CD4-positive, alpha-beta T cell (primary cell): ENCODE results near the gene KIAA1671. TPM values are rescaled to one million over a fixed set of nuclear protein-coding genes. Genes with fewer than 3 reads are reported as not detected.

Experiments used
- ATAC-seq: fragments of 200-7000 bp; cut with Tn5 transposase; one replicate; pipeline ENCODE4 v1.10.0; 2022; ENCODE audit warnings: mild to moderate bottlenecking; ENCODE audit not compliant: poor library complexity
- CTCF ChIA-PET: fragments of 350-600 bp; sonication (Branson Sonifier 250); formaldehyde crosslinking; loops from one replicate; lab custom pipeline; 2021; ENCODE audit warnings: antibody characterized with exemption, inconsistent platforms; lab: Charles Lee
- POLR2A ChIA-PET: fragments of 350-600 bp; sonication (Branson Sonifier 250); formaldehyde crosslinking; loops from one replicate; lab custom pipeline; 2021; ENCODE audit warnings: antibody characterized with exemption, inconsistent platforms; lab: Charles Lee
- DNase-seq, 14 experiments: peaks; one replicate each; pipeline ENCODE4 v3.0.0-alpha.2; 2013 to 2020; ENCODE audit warnings: mixed read lengths in 2 of 14
- H3K27ac ChIP-seq, 2 donors: one replicate each; pipeline versions ENCODE4 v1.5.1 to v1.7.0; 2013; ENCODE audit warnings: low read length in 2 of 2, low read depth in 1 of 2, mild to moderate bottlenecking in 1 of 2
- H3K27me3 ChIP-seq, 2 experiments: 1 replicate in 1 of 2; 2 replicates in 1 of 2; pipeline versions ENCODE4 v1.6.1 to v1.7.0; 2013; ENCODE audit warnings: low read length in 2 of 2, control low read depth in 1 of 2, mild to moderate bottlenecking in 1 of 2, moderate library complexity in 1 of 2; ENCODE audit not compliant: insufficient read depth in 2 of 2, control insufficient read depth in 1 of 2
- H3K36me3 ChIP-seq: one replicate; pipeline ENCODE4 v1.6.1; 2013; ENCODE audit warnings: low read length, control low read depth; ENCODE audit not compliant: insufficient read depth
- H3K4me1 ChIP-seq: one replicate; pipeline ENCODE4 v1.6.1; 2013; ENCODE audit warnings: low read length, control low read depth; ENCODE audit not compliant: insufficient read depth
- H3K4me3 ChIP-seq: one replicate; pipeline ENCODE4 v1.5.1; 2013; ENCODE audit warnings: mild to moderate bottlenecking, low read length, moderate library complexity
- H3K9me3 ChIP-seq, 2 experiments: 1 replicate in 1 of 2; 2 replicates in 1 of 2; pipeline versions ENCODE4 v1.6.1 to v1.7.0; 2013; ENCODE audit warnings: low read length in 2 of 2, mild to moderate bottlenecking in 2 of 2, control low read depth in 1 of 2, moderate library complexity in 1 of 2; ENCODE audit not compliant: control insufficient read depth in 1 of 2, insufficient read depth in 1 of 2
- H3K27ac Mint-ChIP-seq: one replicate; pipeline ENCODE4 v1.8.0; 2020; ENCODE audit warnings: mixed read lengths
- H3K27me3 Mint-ChIP-seq: one replicate; pipeline ENCODE4 v1.8.0; 2021; ENCODE audit warnings: mixed read lengths
- H3K36me3 Mint-ChIP-seq: one replicate; pipeline ENCODE4 v1.8.0; 2021; ENCODE audit warnings: low read depth, mixed read lengths
- H3K4me1 Mint-ChIP-seq: one replicate; pipeline ENCODE4 v1.8.0; 2021; ENCODE audit warnings: low read depth, mixed read lengths
- H3K4me3 Mint-ChIP-seq: one replicate; pipeline ENCODE4 v1.8.0; 2020; ENCODE audit warnings: mild to moderate bottlenecking, mixed read lengths
- H3K9me3 Mint-ChIP-seq: one replicate; pipeline ENCODE4 v1.8.0; 2020; ENCODE audit warnings: mixed read lengths
- CTCF ChIP-seq: fragments of 200-600 bp; IDR thresholded peaks from one replicate; pipeline ENCODE4 v1.8.0; 2022; ENCODE audit warnings: antibody characterized with exemption, mild to moderate bottlenecking
- intact Hi-C, 2 experiments: fragments of 100-400 bp; cut with DNase I in 1 of 2; cut with micrococcal nuclease in 1 of 2; formaldehyde crosslinking; loops; one replicate each; pipeline versions ENCODE4 v1.15.1 to v1.9.0; 2023 to 2025; cut with DNase I, micrococcal nuclease
- total RNA-seq, 174 experiments: library from RNA in 2 of 174; stranded (reverse) in 2 of 174; gene quantifications; one replicate each; pipeline ENCODE4 v1.2.3 and lab custom pipeline; 2021 to 2026

Gene KIAA1671
- total RNA-seq, 2 experiments from 2014 or later: 2.6 to 2.9 TPM

GRCh38 chr22:24920029-24920428 is 32.5 kb upstream of the KIAA1671 start:
- Mint-ChIP-seq H3K4me1 (no peaks in the 10 kb centered on the region), H3K27ac (no peak overlapping the region), H3K9me3 (no peaks in the 10 kb centered on the region), H3K36me3 (no peaks in the 10 kb centered on the region), H3K27me3 (no peaks in the 10 kb centered on the region), H3K4me3 (no peak overlapping the region)
- Histone ChIP-seq H3K27me3 (no peaks in the 10 kb centered on the region), H3K4me3 (no peak overlapping the region), H3K36me3 (no peaks in the 10 kb centered on the region), H3K4me1 (no peaks in the 10 kb centered on the region), H3K9me3 (no peaks in the 10 kb centered on the region), H3K27ac (no peak overlapping the region)
- ATAC-seq: no peak
- POLR2A ChIA-PET: no interaction called here
- TF ChIP-seq CTCF: no peak
- CTCF ChIA-PET: no interaction called here
- intact Hi-C loops: loop anchor here in 1 of 2 experiments (1.0 kb wide), 1 partner anchor 44 kb away; no protein-coding TSS in a partner anchor
- DNase-seq: no peak

GRCh38 chr22:24925586-24926427 is 26.7 kb upstream of the KIAA1671 start:
- ChIA-PET CTCF (no interaction called here), POLR2A (no interaction called here)
- H3K4me3 Mint-ChIP-seq: no peak overlapping the region
- no peaks in the 10 kb centered on the region for H3K36me3 Mint-ChIP-seq
- intact Hi-C loops: no loop called here
- TF ChIP-seq CTCF: no peak
- no peaks in the 10 kb centered on the region for H3K4me1 ChIP-seq
- no peak for DNase-seq
- H3K9me3 Mint-ChIP-seq: no peaks in the 10 kb centered on the region
- H3K27me3 ChIP-seq: no peaks in the 10 kb centered on the region
- no peaks in the 10 kb centered on the region for H3K9me3 ChIP-seq
- H3K27ac ChIP-seq: no peak overlapping the region
- peaks cover 13% of the 10 kb centered on the region for H3K27me3 Mint-ChIP-seq
- H3K4me1 Mint-ChIP-seq: no peaks in the 10 kb centered on the region
- no peak overlapping the region for H3K27ac Mint-ChIP-seq
- no peaks in the 10 kb centered on the region for H3K36me3 ChIP-seq
- no peak overlapping the region for H3K4me3 ChIP-seq
- no peak for ATAC-seq

- no peaks in the 10 kb centered on the region for H3K36me3 ChIP-seq
- intact Hi-C loops: no loop called here
- no peaks in the 10 kb centered on the region for H3K4me1 Mint-ChIP-seq
- no peak for TF ChIP-seq CTCF
- H3K4me3 ChIP-seq: no peak overlapping the region
- ATAC-seq (no peak), DNase-seq (no peak)
- no peaks in the 10 kb centered on the region for H3K36me3 Mint-ChIP-seq
- no peaks in the 10 kb centered on the region for H3K9me3 ChIP-seq
- H3K4me3 Mint-ChIP-seq: no peak overlapping the region
- CTCF ChIA-PET: no interaction called here
- H3K27ac ChIP-seq: no peak overlapping the region
- H3K4me1 ChIP-seq: no peaks in the 10 kb centered on the region
- no peaks in the 10 kb centered on the region for H3K27me3 ChIP-seq
- H3K27ac Mint-ChIP-seq: no peak overlapping the region
- POLR2A ChIA-PET: no interaction called here
- no peaks in the 10 kb centered on the region for H3K9me3 Mint-ChIP-seq
- peaks cover 18% of the 10 kb centered on the region for H3K27me3 Mint-ChIP-seq
These were observed 26.1 kb upstream of the KIAA1671 start for GRCh38 chr22:24926428-24926725.
